ENCODE data around the gene ADCY3.

DNA sequence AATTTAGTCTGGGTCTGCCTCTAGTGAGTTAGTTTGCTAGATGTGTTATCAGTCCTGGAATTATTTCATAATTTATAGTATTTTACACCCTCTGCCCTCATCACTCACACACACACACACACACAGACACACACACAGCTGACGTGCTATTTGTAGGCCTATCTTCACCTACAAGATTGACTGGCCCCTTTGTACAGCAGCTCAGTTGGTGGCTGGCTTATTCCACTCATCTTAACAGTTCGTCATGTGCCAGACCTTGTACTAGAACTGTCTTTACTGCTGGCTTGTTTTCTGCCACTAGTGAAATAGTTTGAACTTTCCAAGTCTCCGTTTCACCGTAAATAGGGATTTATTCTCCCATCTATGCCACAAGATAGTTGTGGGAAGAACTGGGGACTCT lies 105.5 kb downstream of the ADCY3 start:
- TF ChIP-seq, protein P1, sequence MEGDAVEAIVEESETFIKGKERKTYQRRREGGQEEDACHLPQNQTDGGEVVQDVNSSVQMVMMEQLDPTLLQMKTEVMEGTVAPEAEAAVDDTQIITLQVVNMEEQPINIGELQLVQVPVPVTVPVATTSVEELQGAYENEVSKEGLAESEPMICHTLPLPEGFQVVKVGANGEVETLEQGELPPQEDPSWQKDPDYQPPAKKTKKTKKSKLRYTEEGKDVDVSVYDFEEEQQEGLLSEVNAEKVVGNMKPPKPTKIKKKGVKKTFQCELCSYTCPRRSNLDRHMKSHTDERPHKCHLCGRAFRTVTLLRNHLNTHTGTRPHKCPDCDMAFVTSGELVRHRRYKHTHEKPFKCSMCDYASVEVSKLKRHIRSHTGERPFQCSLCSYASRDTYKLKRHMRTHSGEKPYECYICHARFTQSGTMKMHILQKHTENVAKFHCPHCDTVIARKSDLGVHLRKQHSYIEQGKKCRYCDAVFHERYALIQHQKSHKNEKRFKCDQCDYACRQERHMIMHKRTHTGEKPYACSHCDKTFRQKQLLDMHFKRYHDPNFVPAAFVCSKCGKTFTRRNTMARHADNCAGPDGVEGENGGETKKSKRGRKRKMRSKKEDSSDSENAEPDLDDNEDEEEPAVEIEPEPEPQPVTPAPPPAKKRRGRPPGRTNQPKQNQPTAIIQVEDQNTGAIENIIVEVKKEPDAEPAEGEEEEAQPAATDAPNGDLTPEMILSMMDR (IDR thresholded peaks at IDR 0.05; ENCODE audit: poor library complexity): no peak
- TF ChIP-seq EZH2 (IDR thresholded peaks at IDR 0.05; ENCODE audit: borderline replicate concordance): no peak
